ENCODE measurements around the gene RAB26.

- TF ChIP-seq CTCF (IDR thresholded peaks at IDR 0.05) (no peak), POLR2A (IDR thresholded peaks at IDR 0.05) (no peak)
These were observed 14.9 kb downstream of the RAB26 start for GRCh38 chr16:2163211-2163881.

Measured in thyroid gland (tissue), 4 donors.